Thymus (tissue), 11 donors: ENCODE measurements around the gene SNAI1. TPM values are rescaled to one million over a fixed set of nuclear protein-coding genes. Genes with fewer than 3 reads are reported as not detected.
A peak's percentile ranks its signal among the peaks of the same experiment; 100 is the strongest.

Experiments
- DNase-seq, 9 donors: peaks; one replicate each; pipeline ENCODE4 v3.0.0-alpha.2; 2013; ENCODE audit warnings: low spot score in 9 of 9, low read depth in 6 of 9, missing footprints in 1 of 9
- H3K27ac ChIP-seq, 2 donors: one replicate each; pipeline ENCODE4 v1.5.1; 2013; ENCODE audit warnings: control low read depth in 1 of 2, low read depth in 1 of 2, low read length in 1 of 2, mild to moderate bottlenecking in 1 of 2, moderate library complexity in 1 of 2
- H3K27me3 ChIP-seq, 2 donors: one replicate each; pipeline ENCODE4 v1.5.1; 2013; ENCODE audit warnings: low read length in 1 of 2; ENCODE audit not compliant: control insufficient read depth in 2 of 2, insufficient read depth in 1 of 2
- H3K36me3 ChIP-seq, 2 donors: one replicate each; pipeline ENCODE4 v1.5.1; 2013; ENCODE audit warnings: low read length in 1 of 2, mild to moderate bottlenecking in 1 of 2, moderate library complexity in 1 of 2; ENCODE audit not compliant: control insufficient read depth in 2 of 2, insufficient read depth in 2 of 2
- H3K4me1 ChIP-seq, 2 donors: one replicate each; pipeline ENCODE4 v1.5.1; 2013; ENCODE audit warnings: low read length in 2 of 2; ENCODE audit not compliant: control insufficient read depth in 2 of 2, insufficient read depth in 2 of 2
- H3K4me3 ChIP-seq, 2 donors: one replicate each; pipeline ENCODE4 v1.5.1; 2013; ENCODE audit warnings: low read length in 2 of 2, control low read depth in 1 of 2, mild to moderate bottlenecking in 1 of 2
- H3K9me3 ChIP-seq, 2 donors: one replicate each; pipeline ENCODE4 v1.5.1; 2013; ENCODE audit warnings: low read length in 1 of 2, mild to moderate bottlenecking in 1 of 2; ENCODE audit not compliant: control insufficient read depth in 2 of 2, insufficient read depth in 1 of 2
- WGBS: extraction: QIAGEN DNeasy Blood & Tissue Kit; methylation state at CpG from one replicate; pipeline ENCODE4 v1.1.7; 2013; 5-methylcytosine and 5-hydroxymethylcytosine counted together
- polyA plus RNA-seq: library from polyadenylated mRNA; stranded (reverse); fragments of 200-250 nt; gene quantifications from one replicate; pipeline ENCODE4 v1.2.3, GENCODE V29; 2013
- total RNA-seq: library from RNA; stranded (reverse); fragments of 120-200 nt; gene quantifications from one replicate; pipeline ENCODE4 v1.2.4, GENCODE V29; 2013
- donor health status: healthy.

Gene SNAI1
- total and polyA plus RNA-seq, 2 donors, result 0.33 to 5.5 TPM

DNA sequence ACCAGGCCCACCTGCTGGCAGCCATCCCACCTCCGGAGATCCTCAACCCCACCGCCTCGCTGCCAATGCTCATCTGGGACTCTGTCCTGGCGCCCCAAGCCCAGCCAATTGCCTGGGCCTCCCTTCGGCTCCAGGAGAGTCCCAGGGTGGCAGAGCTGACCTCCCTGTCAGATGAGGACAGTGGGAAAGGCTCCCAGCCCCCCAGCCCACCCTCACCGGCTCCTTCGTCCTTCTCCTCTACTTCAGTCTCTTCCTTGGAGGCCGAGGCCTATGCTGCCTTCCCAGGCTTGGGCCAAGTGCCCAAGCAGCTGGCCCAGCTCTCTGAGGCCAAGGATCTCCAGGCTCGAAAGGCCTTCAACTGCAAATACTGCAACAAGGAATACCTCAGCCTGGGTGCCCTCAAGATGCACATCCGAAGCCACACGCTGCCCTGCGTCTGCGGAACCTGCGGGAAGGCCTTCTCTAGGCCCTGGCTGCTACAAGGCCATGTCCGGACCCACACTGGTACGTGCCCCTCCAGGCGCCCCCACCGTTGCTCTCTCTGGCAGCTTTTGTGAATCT, 1.1 kb downstream of the SNAI1 start:
- 93% methylated on average over 18 of the region's 18 CpGs for WGBS
- Histone ChIP-seq H3K9me3 (no peaks in the 10 kb centered on the region), H3K27ac (no peak overlapping the region), H3K4me1 (peaks cover 15 to 26% of the 10 kb centered on the region in 2 donors), H3K4me3 (no peak overlapping the region), H3K36me3 (no peaks in the 10 kb centered on the region), H3K27me3 (peaks cover 2 to 34% of the 10 kb centered on the region in 2 donors)
- DNase-seq, result no peak

DNA sequence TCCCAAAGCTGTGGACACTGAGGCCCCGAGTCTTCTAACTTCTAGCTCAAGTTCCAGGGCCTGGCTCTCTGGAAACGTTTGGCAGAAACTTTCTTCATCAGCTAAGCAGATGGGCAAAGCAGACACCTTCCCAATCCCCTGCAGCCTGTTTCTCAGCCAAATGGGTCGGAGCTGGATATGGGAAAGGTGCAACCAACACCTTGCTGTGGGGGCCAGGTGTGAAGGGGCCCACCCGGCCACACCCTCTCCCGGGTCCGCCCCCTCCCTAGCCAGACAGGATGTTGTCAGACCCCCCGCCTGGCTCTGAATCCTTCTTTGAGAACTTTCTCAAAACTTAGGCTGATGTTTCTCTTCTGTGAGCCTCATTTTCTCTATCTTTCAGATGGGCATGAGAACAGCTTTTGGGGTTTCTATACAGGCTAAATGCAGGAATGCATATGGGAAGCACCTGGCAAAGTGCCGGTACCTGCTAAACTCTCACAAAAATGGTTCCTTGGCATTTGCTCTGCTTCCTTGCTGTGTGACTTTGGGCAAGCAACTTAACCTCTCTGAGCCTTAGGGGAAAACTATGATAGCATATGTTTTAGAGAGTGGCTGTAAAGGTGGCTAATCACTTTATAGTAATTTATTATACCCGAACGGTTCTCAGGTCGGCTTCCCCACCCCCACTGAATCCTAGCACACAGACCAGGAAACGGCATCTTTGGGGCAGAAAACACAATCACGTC, 1.8 kb downstream of the SNAI1 start:
- Histone ChIP-seq H3K4me3 (no peak overlapping the region), H3K4me1 (peaks cover 10 to 26% of the 10 kb centered on the region in 2 donors), H3K9me3 (no peaks in the 10 kb centered on the region), H3K27ac (no peak overlapping the region), H3K36me3 (no peaks in the 10 kb centered on the region), H3K27me3 (peaks cover 2 to 29% of the 10 kb centered on the region in 2 donors)
- 92% methylated on average over 13 of the region's 13 CpGs for WGBS
- DNase-seq, result no peak

DNA sequence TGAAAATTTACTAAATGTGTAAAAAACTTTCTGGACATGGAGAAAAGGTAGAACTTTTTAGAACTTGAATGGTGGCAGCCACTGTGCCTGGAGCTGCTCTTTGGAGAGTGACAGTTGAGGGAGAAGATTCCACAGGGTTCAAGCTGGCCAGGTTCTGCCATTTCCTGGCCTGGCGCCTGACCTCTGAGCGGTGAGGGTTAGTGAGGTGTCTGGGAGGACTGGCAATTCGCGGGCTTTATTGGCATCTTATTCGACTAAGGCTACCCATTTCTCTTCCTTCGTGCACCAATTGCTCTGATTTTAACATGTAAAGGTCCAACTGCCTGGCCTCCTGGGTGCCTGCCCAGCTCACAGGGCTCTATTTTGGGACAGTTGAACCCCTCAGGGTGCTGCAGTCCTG, 2.4 kb downstream of the SNAI1 start:
- Histone ChIP-seq H3K4me1 (peaks cover 10 to 28% of the 10 kb centered on the region in 2 donors), H3K27me3 (peaks cover 2 to 28% of the 10 kb centered on the region in 2 donors), H3K36me3 (no peaks in the 10 kb centered on the region), H3K9me3 (no peaks in the 10 kb centered on the region), H3K27ac (no peak overlapping the region), H3K4me3 (no peak overlapping the region)
- DNase-seq, result no peak
- WGBS, result 88% methylated on average over 6 of the region's 6 CpGs

DNA sequence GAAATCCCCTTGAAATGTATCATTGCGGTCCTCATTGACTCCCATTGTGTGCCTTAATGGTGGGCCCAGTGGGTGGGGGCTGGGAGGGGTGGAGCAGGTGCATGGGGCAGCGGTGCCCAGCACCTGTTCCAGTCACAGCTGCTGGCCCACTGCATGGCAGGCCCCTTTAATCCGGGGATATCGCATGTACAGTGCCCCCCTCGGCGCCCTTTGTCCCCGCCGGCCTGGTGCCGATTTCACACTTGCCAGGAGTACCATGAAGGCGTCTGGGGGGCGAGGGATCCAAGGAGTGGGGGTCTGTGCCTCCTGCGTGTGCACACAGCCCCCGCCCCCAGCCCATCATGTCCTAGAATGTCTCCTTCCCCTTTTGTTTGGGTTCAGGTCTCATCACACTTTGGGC, 2.8 kb downstream of the SNAI1 start:
- WGBS, result 94% methylated on average over 13 of the region's 13 CpGs
- Histone ChIP-seq H3K4me1 (peaks cover 10 to 28% of the 10 kb centered on the region in 2 donors), H3K27ac (no peak overlapping the region), H3K9me3 (no peaks in the 10 kb centered on the region), H3K27me3 (peaks cover 2 to 28% of the 10 kb centered on the region in 2 donors), H3K4me3 (no peak overlapping the region), H3K36me3 (no peaks in the 10 kb centered on the region)
- no peak for DNase-seq

DNA sequence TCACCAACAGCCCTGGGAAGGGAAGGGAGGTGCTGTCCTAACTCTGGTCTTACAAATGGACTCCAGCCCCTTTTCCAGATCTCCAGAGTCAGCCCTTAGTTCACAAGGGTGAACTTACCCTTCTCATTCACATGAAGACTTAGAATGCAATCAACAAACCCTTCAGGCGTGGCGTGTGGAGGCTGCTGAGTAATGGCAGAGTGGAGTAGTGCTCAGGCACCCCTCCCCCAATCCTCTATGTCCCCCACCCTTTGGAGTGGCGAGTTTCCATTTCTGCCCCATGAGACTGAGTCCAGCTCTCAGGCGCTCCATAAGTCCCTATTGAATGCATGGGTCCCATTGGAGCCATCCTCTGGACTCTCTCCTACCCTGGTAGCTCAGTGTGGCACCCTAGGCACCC, 3.3 kb downstream of the SNAI1 start:
- 95% methylated on average over 4 of the region's 4 CpGs for WGBS
- DNase-seq, result no peak
- Histone ChIP-seq H3K27ac (no peak overlapping the region), H3K36me3 (no peaks in the 10 kb centered on the region), H3K27me3 (peaks cover 2 to 27% of the 10 kb centered on the region in 2 donors), H3K9me3 (no peaks in the 10 kb centered on the region), H3K4me1 (peaks cover 10 to 28% of the 10 kb centered on the region in 2 donors), H3K4me3 (no peak overlapping the region)

DNA sequence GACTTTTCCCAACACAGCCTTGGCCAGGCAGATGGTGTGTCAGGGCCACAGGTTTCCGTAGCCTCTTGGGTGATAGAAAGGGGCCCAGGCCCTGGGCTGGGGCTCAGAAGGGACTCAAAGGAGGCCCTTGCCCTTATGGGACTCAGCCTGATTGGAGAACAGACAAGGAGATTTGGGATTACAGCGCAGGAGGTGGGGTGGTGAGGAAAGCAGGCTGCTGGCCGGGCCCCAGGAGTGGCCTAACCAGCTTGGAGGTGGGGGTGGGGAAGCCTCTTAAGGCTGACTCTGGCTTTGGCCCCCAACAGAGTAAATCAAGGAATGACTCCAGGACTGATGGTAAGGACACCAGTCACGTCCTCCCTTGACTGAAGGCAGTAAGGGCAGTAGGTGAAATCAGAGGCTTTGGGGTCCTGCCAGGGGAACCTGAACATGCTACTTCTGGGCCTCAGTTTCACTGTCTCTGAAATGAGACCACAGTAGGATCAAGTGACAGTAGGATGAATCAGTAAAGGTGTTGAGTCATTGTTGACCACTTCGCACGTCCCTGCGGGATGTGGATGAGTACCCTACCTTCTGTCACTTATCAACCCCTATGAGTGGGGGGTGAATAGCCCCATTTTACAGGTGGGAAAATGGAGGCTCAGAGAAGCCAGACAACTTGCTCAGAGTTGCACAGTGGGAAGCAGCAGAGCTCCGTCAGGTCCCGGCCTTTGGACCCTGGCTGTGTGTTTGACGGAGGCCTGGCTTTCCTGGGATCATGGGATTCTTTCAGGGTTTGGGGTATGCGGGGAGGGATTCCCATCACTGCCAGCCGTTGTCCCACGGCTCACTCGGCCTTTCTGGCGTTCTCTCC, 4.5 kb downstream of the SNAI1 start:
- peaks cover 0 to 15% of the 10 kb centered on the region in 2 donors for H3K27me3 ChIP-seq
- H3K9me3 ChIP-seq, result no peaks in the 10 kb centered on the region
- no peaks in the 10 kb centered on the region for H3K36me3 ChIP-seq
- no peak for DNase-seq
- WGBS, result 92% methylated on average over 15 of the region's 15 CpGs
- H3K4me1 ChIP-seq, result peaks cover 8 to 22% of the 10 kb centered on the region in 2 donors
- no peak overlapping the region for H3K27ac ChIP-seq
- no peak overlapping the region for H3K4me3 ChIP-seq

DNA sequence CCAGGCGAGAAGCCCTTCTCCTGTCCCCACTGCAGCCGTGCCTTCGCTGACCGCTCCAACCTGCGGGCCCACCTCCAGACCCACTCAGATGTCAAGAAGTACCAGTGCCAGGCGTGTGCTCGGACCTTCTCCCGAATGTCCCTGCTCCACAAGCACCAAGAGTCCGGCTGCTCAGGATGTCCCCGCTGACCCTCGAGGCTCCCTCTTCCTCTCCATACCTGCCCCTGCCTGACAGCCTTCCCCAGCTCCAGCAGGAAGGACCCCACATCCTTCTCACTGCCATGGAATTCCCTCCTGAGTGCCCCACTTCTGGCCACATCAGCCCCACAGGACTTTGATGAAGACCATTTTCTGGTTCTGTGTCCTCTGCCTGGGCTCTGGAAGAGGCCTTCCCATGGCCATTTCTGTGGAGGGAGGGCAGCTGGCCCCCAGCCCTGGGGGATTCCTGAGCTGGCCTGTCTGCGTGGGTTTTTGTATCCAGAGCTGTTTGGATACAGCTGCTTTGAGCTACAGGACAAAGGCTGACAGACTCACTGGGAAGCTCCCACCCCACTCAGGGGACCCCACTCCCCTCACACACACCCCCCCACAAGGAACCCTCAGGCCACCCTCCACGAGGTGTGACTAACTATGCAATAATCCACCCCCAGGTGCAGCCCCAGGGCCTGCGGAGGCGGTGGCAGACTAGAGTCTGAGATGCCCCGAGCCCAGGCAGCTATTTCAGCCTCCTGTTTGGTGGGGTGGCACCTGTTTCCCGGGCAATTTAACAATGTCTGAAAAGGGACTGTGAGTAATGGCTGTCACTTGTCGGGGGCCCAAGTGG, 5.3 kb downstream of the SNAI1 start:
- Histone ChIP-seq H3K4me3 (no peak overlapping the region), H3K27me3 (peaks cover 0 to 11% of the 10 kb centered on the region in 2 donors), H3K4me1 (peaks cover 2 to 17% of the 10 kb centered on the region in 2 donors), H3K9me3 (no peaks in the 10 kb centered on the region), H3K27ac (no peak overlapping the region), H3K36me3 (no peaks in the 10 kb centered on the region)
- WGBS, result 88% methylated on average over 18 of the region's 18 CpGs
- no peak for DNase-seq

DNA sequence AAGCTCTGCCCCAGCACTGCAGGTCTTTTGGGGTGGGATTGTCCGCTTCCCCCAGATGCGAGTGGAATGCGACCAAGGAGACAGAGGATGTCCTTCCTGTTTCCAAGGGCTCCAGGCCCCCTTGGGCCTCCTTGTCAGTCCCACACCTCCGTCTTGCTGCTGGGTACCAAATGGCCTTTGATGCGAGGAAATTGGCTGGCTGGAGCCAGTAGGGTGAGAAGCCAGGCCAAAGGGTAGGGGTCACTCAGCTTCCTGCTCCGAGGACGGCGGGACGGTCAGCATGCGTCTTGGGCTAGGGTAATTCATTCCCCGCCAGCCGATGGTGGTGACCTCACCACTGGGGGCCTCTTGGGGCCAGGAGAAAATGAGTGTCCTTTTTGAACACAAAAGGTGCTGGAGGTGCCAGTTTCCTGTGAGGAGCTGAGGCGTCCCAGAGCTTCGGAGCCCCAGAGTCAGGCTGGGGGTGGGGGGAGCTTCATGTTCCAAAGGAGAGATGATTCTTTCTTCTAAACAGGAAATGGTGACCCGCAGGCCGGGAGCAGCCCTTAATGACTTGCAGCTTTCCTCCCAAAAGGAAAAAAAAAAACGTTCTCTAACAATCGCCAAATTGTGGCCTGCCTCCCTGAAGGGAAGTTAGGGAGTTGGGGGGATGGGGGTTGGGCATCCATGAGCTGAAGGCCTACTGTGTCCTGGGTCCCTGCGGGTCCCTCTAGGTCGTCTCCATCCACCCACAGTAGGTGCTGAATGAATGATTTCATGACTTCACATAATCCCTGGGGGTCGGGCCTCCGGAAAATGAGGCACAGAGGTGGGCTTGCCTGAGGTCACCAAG, 6.7 kb downstream of the SNAI1 start:
- no peaks in the 10 kb centered on the region for H3K36me3 ChIP-seq
- no peak overlapping the region for H3K4me3 ChIP-seq
- WGBS, result 61% methylated on average over 22 of the region's 22 CpGs
- peak overlapping the region in 1 of 2 donors; percentile 38 for H3K27ac ChIP-seq
- peaks cover 0 to 3% of the 10 kb centered on the region in 2 donors for H3K27me3 ChIP-seq
- H3K9me3 ChIP-seq, result no peaks in the 10 kb centered on the region
- no peak for DNase-seq
- peaks cover 0 to 12% of the 10 kb centered on the region in 2 donors for H3K4me1 ChIP-seq
